B cell (primary cell): ENCODE results near the gene LIPA.

Experiments
- EZH2 ChIP-seq: IDR thresholded peaks from 2 replicates; pipeline ENCODE4 v1.6.1; 2012; ENCODE audit warnings: borderline replicate concordance, low read depth, mild to moderate bottlenecking, moderate library complexity, low read length; ENCODE audit not compliant: insufficient read depth, poor library complexity, severe bottlenecking
- TF ChIP-seq, protein P1 (sequence below): fragments of 200-600 bp; IDR thresholded peaks from one replicate; pipeline ENCODE4 v1.8.0; 2022; ENCODE audit warnings: antibody characterized with exemption, mild to moderate bottlenecking

- TF ChIP-seq, protein P1, sequence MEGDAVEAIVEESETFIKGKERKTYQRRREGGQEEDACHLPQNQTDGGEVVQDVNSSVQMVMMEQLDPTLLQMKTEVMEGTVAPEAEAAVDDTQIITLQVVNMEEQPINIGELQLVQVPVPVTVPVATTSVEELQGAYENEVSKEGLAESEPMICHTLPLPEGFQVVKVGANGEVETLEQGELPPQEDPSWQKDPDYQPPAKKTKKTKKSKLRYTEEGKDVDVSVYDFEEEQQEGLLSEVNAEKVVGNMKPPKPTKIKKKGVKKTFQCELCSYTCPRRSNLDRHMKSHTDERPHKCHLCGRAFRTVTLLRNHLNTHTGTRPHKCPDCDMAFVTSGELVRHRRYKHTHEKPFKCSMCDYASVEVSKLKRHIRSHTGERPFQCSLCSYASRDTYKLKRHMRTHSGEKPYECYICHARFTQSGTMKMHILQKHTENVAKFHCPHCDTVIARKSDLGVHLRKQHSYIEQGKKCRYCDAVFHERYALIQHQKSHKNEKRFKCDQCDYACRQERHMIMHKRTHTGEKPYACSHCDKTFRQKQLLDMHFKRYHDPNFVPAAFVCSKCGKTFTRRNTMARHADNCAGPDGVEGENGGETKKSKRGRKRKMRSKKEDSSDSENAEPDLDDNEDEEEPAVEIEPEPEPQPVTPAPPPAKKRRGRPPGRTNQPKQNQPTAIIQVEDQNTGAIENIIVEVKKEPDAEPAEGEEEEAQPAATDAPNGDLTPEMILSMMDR: no peak
- TF ChIP-seq EZH2: no peak
Observed at GRCh38 chr10:89184638-89185037, 66.9 kb downstream of the LIPA start.
